ENCODE results near the gene MKI67. TPM values are rescaled to one million over a fixed set of nuclear protein-coding genes. Genes with fewer than 3 reads are reported as not detected.
A peak's percentile ranks its signal among the peaks of the same experiment; 100 is the strongest.
"Not testable (repeated sequence)": the region's sequence is repeated elsewhere in the genome, so short reads cannot be mapped to it uniquely, and the experiment has no call there.

MKI67 gene
- total RNA-seq: 100 to 1,000 TPM; 141 to 270 TPM

DNA sequence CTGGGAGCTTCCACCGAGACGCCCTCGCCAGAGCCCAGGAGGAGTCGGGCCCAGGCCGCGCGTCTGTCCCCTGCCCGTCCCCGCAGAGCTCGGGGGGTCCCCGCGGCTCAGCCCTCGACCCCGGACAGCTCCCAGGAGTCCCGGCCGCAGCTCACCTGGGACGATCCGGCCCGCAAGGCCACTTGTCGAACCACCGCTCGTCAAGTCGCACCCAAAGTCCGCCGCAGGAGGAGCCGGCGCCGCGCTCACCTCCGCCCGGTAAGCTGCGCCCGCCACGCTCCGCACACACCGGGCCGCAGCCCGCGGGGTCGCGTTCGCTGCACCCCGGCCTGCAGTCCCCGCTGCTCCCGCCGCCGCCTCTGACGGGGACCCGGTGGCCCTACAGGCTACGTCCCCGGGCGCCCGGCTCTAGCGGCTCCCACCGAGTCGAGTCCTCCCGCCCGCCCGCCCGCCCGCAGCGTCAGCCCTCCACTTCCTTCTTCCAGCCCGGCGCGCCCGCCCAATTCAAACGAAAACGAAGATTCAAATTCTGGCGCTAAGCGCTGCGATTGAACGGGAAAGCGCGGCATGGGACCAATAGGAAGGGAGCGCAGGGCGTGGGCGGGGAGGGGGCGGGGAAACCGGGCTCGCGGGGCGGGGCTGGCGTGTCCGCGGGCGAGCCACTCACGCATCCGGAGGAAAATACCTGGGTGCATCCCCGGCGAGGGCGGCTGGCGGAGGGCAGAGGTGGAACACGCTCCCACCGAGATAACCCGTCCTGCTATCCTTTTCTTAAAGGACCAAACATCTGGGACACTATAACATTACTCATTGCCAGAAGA lies at the start of gene MKI67:
Gene MKI67, minus strand, starts transcription at position 480 of the 821 bp plus-strand sequence. CDS start 756 bp downstream, outside the sequence.
- H3K27me3 Mint-ChIP-seq: peaks cover 0 to 8% of the 10 kb centered on the region in 2 donors
- peak; percentile 94 to 96 for ATAC-seq
- H3K27ac Mint-ChIP-seq: peak within 1 kb of the TSS; percentile 62 to 86
- DNase-seq (ENCODE audit: low spot score): peak; percentile 94
- peak within 1 kb of the TSS; percentile 88 for H3K4me3 Mint-ChIP-seq
- H3K36me3 Mint-ChIP-seq: peaks cover 11% of the 10 kb centered on the region
- H3K9me3 Mint-ChIP-seq: no peaks in the 10 kb centered on the region
- H3K4me1 Mint-ChIP-seq (ENCODE audit: low read depth in 2 of 2): peaks cover 27 to 48% of the 10 kb centered on the region in 2 donors

GRCh38 chr10:128174581-128175559 lies 48.6 kb upstream of the MKI67 start:
- Mint-ChIP-seq H3K27ac (no peak overlapping the region), H3K4me1 (ENCODE audit: low read depth in 2 of 2) (peaks cover 9 to 11% of the 10 kb centered on the region in 2 donors), H3K27me3 (peaks cover 0 to 5% of the 10 kb centered on the region in 2 donors), H3K9me3 (no peaks in the 10 kb centered on the region), H3K4me3 (no peak overlapping the region), H3K36me3 (peaks cover 16% of the 10 kb centered on the region)
- DNase-seq (ENCODE audit: low spot score) (no peak), ATAC-seq (no peak)

DNA sequence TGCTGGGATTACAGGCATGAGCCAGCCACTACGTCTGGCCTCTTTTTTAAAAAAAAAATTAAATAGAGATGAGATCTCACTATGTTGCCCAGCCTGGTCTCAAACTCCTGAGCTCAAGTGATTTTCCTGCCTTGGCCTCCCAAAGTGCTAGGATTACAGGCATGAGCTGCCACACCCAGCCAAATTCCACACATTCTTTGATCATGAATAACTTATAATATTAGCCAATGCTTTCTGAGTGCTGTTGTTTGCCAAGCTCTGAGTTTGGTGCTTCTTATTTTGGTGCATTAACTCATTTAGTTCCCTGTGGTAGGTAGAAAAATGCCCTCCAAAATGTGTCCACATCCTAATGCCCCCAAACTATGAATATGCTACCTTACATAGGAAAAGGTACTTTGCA lies 47.2 kb upstream of the MKI67 start:
- H3K9me3 Mint-ChIP-seq: no peaks in the 10 kb centered on the region
- DNase-seq (ENCODE audit: low spot score) (no peak), ATAC-seq (no peak)
- no peak overlapping the region for H3K27ac Mint-ChIP-seq
- H3K4me3 Mint-ChIP-seq: no peak overlapping the region
- H3K36me3 Mint-ChIP-seq: peaks cover 16% of the 10 kb centered on the region
- H3K27me3 Mint-ChIP-seq: peaks cover 9 to 12% of the 10 kb centered on the region in 2 donors
- peaks cover 0 to 4% of the 10 kb centered on the region in 2 donors for H3K4me1 Mint-ChIP-seq (ENCODE audit: low read depth in 2 of 2)

GRCh38 chr10:128172756-128173155 lies 46.5 kb upstream of the MKI67 start:
- peaks cover 16% of the 10 kb centered on the region for H3K36me3 Mint-ChIP-seq
- H3K27ac Mint-ChIP-seq: no peak overlapping the region
- no peak overlapping the region for H3K4me3 Mint-ChIP-seq
- no peak for DNase-seq (ENCODE audit: low spot score)
- no peaks in the 10 kb centered on the region for H3K9me3 Mint-ChIP-seq
- H3K4me1 Mint-ChIP-seq (ENCODE audit: low read depth in 2 of 2): peaks cover 0 to 4% of the 10 kb centered on the region in 2 donors
- peaks cover 9 to 12% of the 10 kb centered on the region in 2 donors for H3K27me3 Mint-ChIP-seq
- ATAC-seq: no peak

DNA sequence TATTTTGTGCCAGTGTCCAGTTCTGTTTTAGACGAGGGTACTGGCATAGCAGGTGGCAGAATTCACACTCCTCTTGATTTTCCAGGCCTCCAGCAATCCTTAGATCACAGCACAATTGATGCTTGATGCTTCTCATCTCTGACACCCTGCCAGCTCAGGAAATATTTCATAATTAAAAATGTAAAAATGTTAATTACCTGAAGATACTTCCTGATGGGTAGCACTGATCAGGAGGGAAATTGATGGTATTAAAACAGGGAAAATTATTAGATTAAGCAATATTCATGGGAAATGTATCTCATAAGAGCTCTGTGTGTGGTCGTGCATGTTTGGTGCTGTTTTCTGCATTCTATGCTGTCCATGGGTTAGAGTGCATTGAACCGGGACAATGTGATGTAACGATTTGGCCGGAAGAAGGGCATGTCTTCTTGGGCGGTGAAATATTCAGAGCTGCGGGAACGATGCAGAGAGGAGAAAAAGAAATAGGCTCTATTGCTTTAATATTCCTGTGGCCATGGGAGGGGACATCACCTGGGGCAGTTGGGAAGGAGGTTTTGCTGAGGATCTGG lies 43.7 kb upstream of the MKI67 start:
- no peak overlapping the region for H3K4me3 Mint-ChIP-seq
- DNase-seq (ENCODE audit: low spot score): no peak
- peaks cover 10 to 15% of the 10 kb centered on the region in 2 donors for H3K27me3 Mint-ChIP-seq
- peaks cover 0 to 4% of the 10 kb centered on the region in 2 donors for H3K4me1 Mint-ChIP-seq (ENCODE audit: low read depth in 2 of 2)
- no peak overlapping the region for H3K27ac Mint-ChIP-seq
- no peaks in the 10 kb centered on the region for H3K9me3 Mint-ChIP-seq
- no peak for ATAC-seq
- peaks cover 16% of the 10 kb centered on the region for H3K36me3 Mint-ChIP-seq

GRCh38 chr10:128167926-128168520 lies 41.8 kb upstream of the MKI67 start:
- ATAC-seq: no peak
- Mint-ChIP-seq H3K36me3 (peaks cover 4% of the 10 kb centered on the region), H3K27me3 (peaks cover 12 to 19% of the 10 kb centered on the region in 2 donors), H3K4me1 (ENCODE audit: low read depth in 2 of 2) (peaks cover 0 to 4% of the 10 kb centered on the region in 2 donors), H3K27ac (no peak overlapping the region), H3K4me3 (no peak overlapping the region), H3K9me3 (no peaks in the 10 kb centered on the region)
- DNase-seq (ENCODE audit: low spot score): no peak

DNA sequence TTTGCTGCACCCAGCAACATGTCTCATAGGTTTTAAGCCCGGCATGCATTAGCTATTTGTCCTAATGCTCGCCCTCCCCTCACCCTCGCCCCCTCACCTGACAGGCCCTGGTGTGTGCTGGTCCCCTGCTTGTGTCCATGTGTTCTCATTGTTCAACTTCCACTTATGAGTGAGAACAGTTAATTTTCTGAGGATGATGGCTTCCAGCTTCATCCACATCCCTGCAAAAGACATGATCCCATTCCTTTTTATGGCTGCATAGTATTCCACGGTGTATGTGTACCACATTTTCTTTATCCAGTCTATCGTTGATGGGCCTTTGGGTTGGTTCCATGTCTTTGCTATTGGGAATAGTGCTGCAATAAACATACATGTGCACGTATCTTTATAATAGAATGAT lies 40.9 kb upstream of the MKI67 start:
- DNase-seq (ENCODE audit: low spot score); H3K4me1 Mint-ChIP-seq (ENCODE audit: low read depth in 2 of 2); H3K9me3 Mint-ChIP-seq; H3K36me3 Mint-ChIP-seq; H3K4me3 Mint-ChIP-seq; ATAC-seq; H3K27ac Mint-ChIP-seq: not testable (repeated sequence)
- H3K27me3 Mint-ChIP-seq: peaks cover 12 to 19% of the 10 kb centered on the region in 2 donors

DNA sequence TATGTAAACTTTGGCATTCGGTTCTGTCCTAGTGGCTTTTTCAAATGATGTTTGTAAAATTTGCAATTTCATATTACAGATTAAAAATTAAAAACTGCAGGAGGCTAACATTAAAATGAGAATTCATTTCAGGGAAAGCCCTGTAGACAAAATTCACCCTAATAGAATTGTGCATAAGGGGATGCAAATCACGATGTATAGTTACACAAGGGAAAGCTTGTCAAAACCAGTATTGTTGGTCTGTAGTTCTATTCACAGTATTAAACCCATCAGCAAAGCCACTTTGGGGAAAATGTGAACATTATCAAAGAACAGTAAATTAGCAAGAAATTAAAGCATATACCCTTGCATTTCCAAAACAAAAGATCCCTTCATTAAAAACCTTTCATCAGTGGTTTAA lies 39.9 kb upstream of the MKI67 start:
- no peak for DNase-seq (ENCODE audit: low spot score)
- Mint-ChIP-seq H3K4me3 (no peak overlapping the region), H3K9me3 (no peaks in the 10 kb centered on the region), H3K27me3 (peaks cover 16 to 19% of the 10 kb centered on the region in 2 donors), H3K4me1 (ENCODE audit: low read depth in 2 of 2) (peaks cover 2 to 5% of the 10 kb centered on the region in 2 donors), H3K36me3 (no peaks in the 10 kb centered on the region), H3K27ac (no peak overlapping the region)
- no peak for ATAC-seq

DNA sequence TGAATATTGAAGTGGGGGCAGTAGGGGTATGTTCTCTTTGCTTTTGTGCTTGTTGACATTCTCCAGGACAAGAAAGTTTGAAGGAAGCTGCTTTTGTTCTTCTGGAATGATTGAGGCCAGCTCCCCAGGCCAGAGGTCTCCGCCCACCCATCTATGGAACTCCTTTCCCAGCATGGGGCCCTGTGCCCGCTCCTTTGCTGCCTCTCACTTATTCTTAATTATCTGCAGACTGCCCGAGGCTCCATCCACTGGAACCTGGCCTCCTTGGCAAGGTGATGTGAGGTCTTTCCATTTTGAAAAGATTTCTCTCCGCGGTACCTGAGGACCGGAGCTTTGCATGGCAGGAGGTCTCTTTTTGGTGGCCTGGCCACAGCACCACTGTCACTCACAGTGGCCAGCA lies 39.3 kb upstream of the MKI67 start:
- Mint-ChIP-seq H3K9me3 (no peaks in the 10 kb centered on the region), H3K4me3 (no peak overlapping the region), H3K36me3 (no peaks in the 10 kb centered on the region), H3K27me3 (peaks cover 19% of the 10 kb centered on the region in 2 donors), H3K4me1 (ENCODE audit: low read depth in 2 of 2) (peaks cover 5 to 8% of the 10 kb centered on the region in 2 donors), H3K27ac (no peak overlapping the region)
- DNase-seq (ENCODE audit: low spot score) (no peak), ATAC-seq (no peak)

DNA sequence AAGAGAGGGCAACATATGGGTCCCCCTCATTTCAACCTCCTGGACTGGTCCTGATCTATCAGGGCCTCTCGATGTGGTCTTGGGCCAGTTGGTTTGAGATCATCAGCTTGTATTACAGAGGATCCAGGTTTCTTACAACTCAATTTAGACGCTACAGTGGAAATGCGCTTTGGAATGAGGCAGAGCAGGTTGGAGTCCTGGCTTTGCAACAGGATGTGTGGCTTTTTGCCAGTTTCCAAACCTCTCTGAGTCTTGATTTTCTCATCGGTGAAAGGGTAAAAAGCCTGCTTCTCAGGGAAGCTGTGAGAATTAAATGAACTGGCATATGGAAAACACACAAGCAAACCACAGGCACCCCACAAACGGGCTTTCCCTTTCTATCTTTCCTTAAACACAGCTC lies 37.5 kb upstream of the MKI67 start:
- no peak overlapping the region for H3K4me3 Mint-ChIP-seq
- no peak overlapping the region for H3K27ac Mint-ChIP-seq
- ATAC-seq (no peak), DNase-seq (ENCODE audit: low spot score) (no peak)
- H3K4me1 Mint-ChIP-seq (ENCODE audit: low read depth in 2 of 2): peaks cover 4 to 5% of the 10 kb centered on the region in 2 donors
- H3K36me3 Mint-ChIP-seq: no peaks in the 10 kb centered on the region
- H3K9me3 Mint-ChIP-seq: no peaks in the 10 kb centered on the region
- peaks cover 10 to 12% of the 10 kb centered on the region in 2 donors for H3K27me3 Mint-ChIP-seq

- H3K4me3 Mint-ChIP-seq: no peak overlapping the region
- H3K36me3 Mint-ChIP-seq: no peaks in the 10 kb centered on the region
- no peaks in the 10 kb centered on the region for H3K9me3 Mint-ChIP-seq
- ATAC-seq: no peak
- peaks cover 16% of the 10 kb centered on the region in 2 donors for H3K27me3 Mint-ChIP-seq
- H3K4me1 Mint-ChIP-seq (ENCODE audit: low read depth in 2 of 2): peaks cover 4 to 5% of the 10 kb centered on the region in 2 donors
- DNase-seq (ENCODE audit: low spot score): no peak
- no peak overlapping the region for H3K27ac Mint-ChIP-seq
Measured at GRCh38 chr10:128161031-128161430, 34.8 kb upstream of the MKI67 start.

DNA sequence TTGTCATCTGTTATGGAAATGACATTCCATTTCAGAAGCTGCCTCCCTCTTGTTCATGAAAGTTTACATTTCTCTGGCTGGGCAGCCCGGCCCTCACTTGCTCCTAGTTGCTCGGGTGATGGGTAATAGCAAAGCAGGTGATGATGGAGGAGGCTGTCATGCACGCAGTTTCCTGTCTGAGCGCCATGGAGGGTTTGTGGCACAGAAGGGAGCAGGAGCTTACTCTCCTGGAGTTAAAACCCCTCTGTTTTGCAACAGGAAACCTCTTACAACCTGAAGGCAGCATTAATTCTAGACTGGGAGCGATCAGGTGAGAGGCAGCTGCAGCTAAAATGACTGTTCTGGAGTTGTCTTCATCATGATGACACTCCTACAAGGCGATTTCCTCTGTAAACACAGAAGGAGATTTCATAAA lies 34.1 kb upstream of the MKI67 start:
- Mint-ChIP-seq H3K36me3 (no peaks in the 10 kb centered on the region), H3K27me3 (peaks cover 16 to 20% of the 10 kb centered on the region in 2 donors), H3K4me1 (ENCODE audit: low read depth in 2 of 2) (peaks cover 4 to 5% of the 10 kb centered on the region in 2 donors), H3K4me3 (no peak overlapping the region), H3K9me3 (no peaks in the 10 kb centered on the region), H3K27ac (no peak overlapping the region)
- no peak for ATAC-seq
- DNase-seq (ENCODE audit: low spot score): no peak
